ENCODE data around the gene SPDL1. TPM values are rescaled to one million over a fixed set of nuclear protein-coding genes. Genes with fewer than 3 reads are reported as not detected.
"Not testable (repeated sequence)": the region's sequence is repeated elsewhere in the genome, so short reads cannot be mapped to it uniquely, and the experiment has no call there.

SPDL1 gene
- total RNA-seq, 1 donor from 2014 or later = 7.0 TPM

DNA sequence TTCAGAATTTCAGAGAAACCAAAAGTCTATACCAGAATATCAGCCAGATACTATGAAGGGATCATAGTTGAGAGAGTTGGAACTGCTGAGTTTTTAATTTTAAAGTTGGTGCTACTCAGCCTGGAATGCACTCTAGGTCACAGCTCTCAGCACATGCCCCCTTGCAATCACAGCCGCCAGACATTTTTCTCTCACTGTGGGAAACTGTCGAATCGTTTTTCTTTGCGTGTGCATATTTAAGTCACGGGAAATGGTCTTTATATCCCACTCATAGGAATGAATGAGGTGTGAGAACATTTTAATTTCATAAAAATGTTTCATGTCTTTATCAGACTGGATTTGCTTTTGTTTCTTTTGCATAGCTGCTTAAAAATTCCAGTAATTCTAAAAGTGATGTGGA is 12.2 kb upstream of the SPDL1 start:
- no peak for DNase-seq (ENCODE audit: low spot score)

DNA sequence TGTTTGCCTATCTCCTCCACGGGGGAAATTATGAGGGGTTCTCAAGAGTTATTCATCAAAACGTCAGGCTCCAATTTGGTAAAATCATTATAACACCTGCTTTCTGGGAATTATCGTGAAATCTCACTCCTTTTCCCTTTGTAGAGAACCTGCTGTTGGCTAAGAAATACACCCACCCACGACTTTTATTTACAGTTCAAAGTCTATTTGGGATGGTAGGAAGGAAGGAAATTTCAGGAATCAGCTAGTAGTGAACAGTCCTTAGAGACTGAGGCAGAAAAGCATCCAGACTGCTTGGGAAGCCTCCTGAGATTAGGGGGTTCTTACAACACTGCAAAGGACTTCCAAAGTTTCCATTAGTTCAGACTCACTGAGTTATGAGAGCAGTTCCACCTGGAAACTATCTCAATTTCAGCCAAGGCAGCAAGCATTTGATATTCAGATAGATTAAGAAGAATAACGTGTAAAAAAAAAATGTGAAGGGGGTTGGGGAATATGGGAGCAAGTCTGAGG is 9.4 kb upstream of the SPDL1 start:
- DNase-seq (ENCODE audit: low spot score) = no peak

DNA sequence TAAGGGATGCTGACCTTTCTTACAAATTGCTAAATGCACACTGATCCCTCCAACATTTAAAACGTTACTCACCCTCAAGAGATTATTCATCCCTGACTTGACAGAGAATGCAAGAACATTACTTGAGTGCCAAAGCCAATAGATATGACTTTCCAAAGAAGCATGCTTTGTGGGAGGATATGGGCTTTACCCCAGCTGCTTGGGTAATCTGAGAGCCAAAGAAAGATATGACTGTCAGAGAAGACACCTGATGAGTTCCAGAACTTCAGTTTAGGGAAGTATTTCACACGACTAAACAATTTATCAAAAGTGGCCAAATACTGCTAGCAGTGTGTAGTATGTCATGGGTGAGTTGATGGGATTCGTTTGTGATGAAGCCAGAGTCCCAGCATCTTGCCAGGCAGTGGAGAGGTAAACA is 7.4 kb upstream of the SPDL1 start:
- no peak for DNase-seq (ENCODE audit: low spot score)

DNA sequence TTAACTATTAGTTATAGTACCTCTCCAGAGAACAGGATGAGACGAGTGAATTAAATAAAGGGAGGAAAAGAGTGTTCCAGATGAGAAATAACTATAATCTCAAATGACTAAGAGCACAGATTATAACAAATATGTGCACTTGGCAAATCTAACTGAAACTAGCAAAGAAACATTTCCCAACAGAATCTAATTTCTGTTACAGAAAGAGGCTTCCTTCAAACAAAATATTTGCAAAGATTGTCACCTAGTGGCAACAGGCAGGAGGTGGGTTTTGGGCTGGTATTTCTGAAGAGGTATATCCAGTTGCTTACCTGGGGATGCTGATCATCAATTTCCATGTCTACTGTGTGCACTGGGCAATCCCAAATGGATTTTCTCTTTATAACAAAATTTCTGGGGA is 5.6 kb upstream of the SPDL1 start:
- DNase-seq (ENCODE audit: low spot score) = no peak

DNA sequence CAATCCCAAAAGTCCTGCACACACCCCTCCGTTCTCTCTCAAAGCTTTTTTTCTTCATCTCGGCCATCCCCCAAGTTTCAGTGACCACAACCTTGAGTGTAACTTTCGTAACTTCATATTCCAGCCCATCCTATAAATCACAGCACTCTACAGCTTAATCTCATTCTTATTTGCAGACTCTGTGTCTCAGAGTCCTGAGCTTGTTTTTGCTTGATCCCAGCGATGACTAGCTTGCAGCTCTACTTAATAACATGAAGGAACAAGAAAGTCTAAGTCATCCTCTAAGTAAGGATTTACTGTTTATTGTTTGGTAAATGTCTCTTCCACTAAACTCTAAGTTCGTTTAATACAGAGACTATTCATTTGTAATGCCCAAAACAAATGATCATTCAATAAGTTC is 2.6 kb upstream of the SPDL1 start:
- DNase-seq (ENCODE audit: low spot score) = no peak

DNA sequence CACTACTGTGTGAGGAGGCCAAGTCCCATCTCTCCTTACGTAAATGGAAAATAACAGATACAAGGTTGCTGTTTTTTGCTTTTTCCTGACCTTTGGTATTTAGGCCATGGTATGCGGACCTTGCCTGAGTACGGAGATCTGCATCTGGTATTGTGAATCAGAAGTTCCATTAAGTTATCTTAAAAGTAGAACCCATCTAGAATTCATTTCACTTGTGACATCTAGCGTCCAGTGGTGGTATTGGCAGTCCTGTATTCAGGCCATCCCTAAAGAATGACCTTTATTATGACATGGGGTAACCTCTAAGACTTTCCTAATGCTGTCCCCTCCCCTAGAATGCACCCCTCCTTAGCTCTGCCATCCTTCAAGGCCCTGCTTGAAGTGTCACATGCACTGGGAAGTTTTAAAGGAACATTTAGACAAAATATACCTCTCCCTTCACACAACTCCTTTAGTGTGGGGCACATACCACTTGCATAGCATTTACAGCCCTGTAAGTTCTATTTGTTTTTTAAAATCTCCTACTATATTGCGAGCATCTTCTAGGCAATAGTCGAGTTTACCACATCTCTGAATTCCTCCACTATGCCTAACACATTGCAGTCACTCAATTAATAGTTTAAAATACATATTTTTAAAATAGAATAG is 1.9 kb upstream of the SPDL1 start:
- DNase-seq (ENCODE audit: low spot score) = no peak

DNA sequence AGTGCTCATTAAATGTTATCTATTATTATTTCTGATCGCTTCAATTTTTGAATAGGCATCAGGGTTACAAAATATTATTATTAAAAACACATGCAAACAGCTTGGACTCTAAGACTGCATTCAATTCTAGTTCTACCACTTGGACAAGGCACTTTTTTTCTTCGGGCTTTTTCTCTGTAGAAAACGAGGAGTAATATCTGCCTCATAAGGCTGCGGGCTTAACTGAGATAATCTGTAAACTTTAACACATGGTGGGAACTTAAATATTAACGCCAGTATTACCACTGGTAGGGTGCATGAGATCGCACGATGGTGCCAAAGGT is 511 bp upstream of the SPDL1 start:
- DNase-seq (ENCODE audit: low spot score) = no peak

DNA sequence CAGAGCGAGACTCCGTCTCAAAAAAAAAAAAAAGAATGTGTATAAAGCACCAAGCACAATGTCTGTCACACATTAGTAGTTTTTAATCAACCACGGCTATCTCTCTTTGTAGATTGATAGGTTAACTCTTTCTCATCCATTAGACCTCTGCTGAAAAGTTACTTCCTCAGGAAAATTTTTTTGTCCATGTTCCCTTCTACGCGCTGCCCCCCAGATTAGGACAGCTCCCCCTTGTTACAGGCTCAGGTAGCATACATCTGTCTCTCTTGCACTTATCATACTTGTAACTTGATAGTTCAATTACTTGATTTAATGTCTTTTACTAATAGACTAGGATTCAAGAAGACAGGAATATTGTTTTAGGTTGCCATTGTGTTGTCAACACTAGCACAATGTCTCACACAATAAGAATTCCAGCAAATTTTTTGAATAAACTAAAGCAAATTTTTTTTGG is 1.5 kb downstream of the SPDL1 start:
- no peak for DNase-seq (ENCODE audit: low spot score)

DNA sequence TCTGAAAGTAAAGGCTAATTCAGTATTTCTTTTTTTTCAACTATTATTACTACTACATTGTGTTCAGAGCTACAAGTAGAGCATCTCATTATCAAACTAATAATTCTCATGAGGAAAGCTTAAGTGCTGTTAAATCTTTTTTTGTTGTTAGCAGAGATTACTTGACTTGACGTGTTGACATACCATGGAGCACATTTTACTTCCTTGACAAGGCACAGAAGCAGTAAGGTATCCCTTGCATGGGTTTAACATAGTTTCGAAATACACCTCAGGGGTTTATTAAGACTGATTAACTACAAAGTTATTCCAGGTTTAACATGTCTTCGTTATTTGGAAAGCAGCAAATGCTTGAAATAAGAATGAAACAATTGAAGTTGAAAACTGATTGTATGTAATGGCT is 7.0 kb downstream of the SPDL1 start:
- DNase-seq (ENCODE audit: low spot score) = no peak

DNA sequence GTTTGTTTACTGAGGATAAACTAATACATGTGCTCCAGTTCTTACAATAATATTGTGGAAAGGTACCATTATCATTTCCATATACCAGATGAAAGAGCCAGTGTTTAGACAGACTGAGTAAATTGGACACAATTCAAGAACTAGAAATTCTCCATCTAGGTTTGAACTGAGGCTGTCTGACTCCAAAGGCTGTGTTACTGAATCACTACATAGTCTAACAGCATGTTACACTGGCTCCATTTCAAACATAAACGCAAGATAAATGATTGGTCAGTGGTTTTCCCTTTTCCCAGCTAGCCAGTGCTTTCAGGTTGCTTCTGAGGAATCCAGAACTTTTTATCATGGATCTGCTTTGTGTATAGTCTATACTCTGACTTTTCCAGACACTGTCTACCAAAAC is 8.1 kb downstream of the SPDL1 start:
- DNase-seq (ENCODE audit: low spot score) = no peak

DNA sequence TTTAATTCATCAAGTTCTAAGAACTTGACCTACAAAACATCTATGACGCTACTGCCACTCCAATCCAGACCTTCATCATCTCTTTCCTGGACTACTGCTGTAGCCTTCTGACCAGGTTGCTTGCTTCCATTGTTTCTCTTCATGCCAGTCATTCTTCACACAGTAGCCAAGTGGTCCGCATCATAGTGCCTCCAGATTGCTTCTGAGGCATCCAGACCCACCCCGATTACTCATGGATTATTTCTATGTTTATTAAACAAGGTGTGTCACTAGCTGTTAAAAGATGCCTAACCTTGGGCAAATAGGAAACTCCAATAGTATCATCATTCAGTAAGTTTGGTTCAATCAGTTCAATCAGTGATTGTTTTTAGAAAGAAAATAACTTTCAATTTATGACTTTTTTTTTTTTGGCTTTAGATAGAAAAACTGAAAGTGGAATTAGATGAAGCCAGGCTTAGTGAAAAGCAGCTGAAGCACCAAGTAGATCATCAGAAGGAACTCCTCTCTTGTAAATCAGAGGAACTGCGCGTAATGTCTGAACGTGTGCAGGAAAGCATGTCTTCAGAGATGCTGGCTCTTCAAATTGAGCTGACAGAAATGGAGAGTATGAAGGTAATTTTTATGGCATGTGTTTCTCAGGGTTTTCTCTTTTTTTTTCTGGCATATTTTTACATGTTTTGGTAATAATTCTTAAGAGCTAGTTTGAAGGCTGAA is 9.5 kb downstream of the SPDL1 start:
- DNase-seq (ENCODE audit: low spot score) = no peak

DNA sequence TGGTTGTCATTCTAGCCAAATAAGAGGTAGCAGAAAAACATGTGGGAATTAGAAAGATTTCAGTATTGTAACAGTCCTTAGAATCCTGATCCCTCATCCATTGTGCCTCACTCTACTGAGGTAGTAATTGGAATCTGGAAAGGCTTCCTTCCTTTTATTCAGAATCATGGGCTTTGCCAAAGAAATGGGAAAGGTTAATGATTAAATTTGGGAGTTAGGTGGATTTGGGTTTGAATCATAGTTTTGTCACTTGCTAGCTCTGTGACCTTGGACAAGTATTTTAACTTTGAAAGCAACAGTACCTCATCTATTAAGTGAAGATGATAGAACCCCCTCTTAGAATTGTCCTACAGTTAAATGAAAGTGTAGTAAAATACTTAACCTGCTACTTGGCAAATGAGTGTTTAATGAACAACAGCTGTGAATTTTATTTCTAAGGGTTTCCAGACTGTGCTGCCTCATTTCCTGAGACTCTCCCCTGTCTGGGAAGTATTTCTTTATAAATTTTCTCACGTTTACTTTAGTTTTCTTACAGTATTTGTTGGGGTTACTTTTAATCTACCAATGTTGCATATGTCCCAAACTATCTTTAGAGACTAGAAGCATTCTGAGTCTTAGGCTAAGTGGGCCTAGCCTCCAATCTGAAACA is 11.7 kb downstream of the SPDL1 start:
- DNase-seq (ENCODE audit: low spot score) = no peak

DNA sequence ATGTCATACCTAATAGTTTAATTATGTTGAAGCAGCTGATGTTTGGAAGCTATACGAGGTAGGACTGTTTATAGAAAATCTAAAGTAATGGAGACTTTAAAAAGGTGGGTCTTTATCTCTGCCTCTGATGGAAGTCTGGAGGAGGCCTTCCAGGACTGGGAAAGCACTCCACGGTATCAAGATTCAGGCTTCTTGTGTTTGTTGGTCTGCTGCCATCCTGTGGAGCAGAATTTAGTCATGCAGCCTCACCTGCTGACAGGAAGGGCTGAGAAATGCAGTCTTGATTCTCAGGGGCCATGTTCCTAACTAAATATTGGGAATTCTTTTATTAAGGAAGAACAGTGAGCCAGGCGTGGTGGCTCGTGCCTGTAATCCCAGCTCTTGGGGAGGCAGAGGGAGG is 15.9 kb downstream of the SPDL1 start:
- no peak for DNase-seq (ENCODE audit: low spot score)

DNA sequence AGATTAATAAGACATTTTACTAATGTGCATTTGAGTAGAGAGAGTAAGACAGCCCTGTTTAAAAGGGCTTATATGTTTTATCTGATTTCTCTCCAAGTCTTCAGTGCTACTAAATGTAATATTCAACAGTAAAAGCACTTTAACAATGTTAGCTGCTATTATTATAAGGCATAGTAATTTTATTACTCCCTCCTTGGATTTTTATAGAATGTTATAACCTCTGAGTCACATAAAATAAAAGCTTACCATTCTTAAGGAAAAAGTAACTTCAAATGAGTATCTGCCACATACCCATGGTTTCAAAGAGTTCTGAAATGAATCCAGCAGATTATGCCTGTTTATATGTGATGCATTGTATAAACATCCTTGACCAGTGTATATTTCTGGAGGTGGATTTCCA is 19.0 kb downstream of the SPDL1 start:
- DNase-seq (ENCODE audit: low spot score) = no peak

DNA sequence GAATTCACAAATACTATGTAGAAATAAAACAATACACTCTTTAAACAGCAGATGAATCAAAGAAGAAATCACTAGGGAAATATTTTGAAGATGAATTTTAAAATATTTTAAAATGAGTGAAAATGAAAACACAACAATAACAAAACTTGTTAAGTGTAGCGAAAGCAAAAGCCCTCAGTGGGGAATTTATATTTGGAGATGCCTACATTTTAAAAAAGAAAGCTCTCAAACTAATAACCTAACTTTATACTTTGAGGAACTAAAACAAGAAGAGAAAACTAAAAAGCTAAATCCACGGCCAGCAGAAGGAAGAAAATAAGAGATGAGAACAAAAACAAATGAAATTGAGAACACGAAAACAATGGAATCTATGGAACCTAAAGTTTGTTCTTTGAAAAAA is 22.7 kb downstream of the SPDL1 start:
- DNase-seq (ENCODE audit: low spot score) = no peak

DNA sequence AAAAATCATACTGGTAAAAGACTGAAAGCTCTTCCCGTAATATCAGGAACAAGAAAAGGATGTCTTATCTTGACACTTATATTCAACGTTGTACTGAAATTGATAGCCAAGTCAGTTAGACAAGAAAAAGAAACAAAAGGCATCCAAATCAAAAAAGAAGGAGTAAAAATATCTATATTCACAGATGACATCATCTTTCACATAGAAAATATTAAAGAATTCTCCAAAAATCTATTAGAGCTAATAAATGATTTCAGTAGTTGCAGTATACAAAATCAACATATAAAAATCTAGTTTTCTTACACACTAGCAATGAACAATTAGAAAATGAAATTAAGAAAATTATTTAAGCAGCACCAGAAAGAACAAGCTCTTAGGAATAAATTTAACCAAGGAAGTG is 24.3 kb downstream of the SPDL1 start:
- DNase-seq (ENCODE audit: low spot score) = no peak

DNA sequence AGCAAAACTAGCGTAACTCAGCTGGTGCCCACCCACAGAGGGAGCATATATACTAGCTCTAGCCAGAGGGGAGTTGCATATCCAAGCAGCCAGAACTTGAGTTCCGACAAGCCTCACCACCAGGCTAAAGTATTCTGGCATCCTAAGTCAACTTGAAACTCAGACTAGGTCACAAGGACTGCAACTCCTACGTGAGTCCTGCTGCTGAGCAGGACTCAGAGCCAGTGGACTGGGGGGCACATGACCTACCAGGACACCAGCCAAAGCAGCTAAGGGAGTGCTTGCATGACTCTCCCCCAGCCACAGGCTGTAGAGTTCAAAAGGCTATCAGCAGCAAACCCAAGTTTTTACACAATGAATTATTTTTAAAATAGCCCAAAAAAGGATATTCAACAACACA is 26.1 kb downstream of the SPDL1 start:
- DNase-seq (ENCODE audit: low spot score) = no peak

DNA sequence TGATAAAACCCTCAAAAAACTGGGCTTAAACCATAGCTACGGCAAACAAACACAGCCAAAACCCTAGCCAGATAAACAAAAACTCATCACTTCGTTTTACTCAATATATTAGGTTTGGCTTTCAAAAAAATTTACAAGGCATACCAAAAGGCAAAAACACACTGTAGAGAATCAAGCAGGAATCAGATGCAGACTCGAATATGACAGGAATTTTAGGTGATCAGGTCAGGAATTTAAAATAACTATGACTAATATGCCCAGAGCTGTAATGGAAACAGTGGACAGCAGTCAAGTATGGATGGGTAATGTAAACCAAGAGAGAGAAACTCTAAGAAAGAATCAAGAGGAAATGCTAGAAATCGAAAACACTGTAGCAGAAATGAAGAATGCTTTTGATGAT is 27.0 kb downstream of the SPDL1 start:
- DNase-seq (ENCODE audit: low spot score) = no peak

DNA sequence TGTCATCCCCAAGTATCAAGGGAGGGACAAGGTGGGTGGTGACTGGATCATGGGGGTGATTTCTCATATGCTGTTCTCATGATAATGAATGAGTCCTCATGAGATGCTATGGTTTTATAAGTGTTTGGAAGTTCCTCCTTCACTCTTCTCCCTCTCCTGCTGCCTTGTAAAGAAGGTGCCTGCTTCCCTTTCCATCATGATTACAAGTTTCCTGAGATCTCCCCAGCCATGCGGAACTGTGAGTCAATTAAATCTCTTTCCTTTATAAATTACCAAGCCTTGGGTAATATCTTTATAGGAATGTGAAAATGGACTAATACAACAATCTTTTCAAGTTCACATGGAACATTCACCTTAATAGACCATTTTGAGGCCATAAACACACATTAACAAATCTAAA is 32.0 kb downstream of the SPDL1 start:
- no peak for DNase-seq (ENCODE audit: low spot score)

DNA sequence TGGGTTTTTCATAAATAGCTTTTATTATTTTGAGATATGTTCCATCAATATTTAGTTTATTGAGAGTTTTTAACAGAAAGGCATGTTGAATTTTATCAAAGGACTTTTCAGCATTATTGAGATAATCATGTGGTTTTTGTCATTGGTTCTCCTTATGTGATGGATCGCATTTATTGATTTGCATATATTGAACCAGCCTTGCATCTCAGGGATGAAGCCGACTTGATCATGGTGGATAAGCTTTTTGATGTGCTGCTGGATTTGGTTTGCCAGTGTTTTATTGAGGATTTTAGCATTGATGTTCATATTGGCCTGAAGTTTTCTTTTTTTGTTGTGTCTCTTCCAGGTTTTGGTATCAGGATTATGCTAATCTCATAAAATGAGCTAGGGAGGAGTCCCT is 40.7 kb downstream of the SPDL1 start:
- DNase-seq (ENCODE audit: low spot score) = not testable (repeated sequence)

DNA sequence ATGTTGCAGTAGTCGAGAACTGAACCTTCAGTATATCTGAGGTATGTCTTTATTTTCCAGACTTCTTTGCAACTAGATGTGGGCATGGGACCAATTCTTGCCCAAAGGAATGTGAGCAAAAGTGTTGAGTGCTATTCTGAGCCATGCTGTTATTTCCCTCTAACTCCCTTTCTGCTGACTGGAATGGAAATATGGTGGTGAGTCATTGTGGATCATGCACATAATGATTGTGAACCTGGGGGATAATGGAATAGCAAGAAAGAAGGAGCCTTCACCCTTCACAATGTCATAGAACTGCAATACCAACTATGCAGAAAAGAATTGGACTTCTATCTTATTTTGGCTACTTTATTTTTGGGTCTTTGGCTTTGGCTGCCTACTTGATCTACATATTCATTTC is 43.2 kb downstream of the SPDL1 start:
- DNase-seq (ENCODE audit: low spot score) = no peak

DNA sequence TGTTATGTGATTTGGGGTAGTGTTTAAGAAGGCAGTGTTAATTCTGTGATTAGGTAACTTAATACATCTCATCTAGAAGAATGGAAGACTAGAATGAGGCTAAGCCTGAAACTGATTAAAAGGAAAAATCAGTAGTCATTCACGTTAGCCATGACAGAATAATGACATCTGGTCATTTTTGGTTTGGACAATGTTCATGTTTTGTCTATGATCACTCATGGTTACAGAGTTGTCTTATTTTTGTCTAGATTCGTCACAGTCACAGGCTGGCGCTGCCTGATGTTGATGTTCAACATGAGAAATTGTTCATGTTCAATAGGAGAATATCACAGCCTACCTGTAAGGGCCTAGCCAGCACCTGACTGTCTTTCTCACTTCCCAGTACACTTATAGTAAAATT is 44.0 kb downstream of the SPDL1 start:
- no peak for DNase-seq (ENCODE audit: low spot score)

DNA sequence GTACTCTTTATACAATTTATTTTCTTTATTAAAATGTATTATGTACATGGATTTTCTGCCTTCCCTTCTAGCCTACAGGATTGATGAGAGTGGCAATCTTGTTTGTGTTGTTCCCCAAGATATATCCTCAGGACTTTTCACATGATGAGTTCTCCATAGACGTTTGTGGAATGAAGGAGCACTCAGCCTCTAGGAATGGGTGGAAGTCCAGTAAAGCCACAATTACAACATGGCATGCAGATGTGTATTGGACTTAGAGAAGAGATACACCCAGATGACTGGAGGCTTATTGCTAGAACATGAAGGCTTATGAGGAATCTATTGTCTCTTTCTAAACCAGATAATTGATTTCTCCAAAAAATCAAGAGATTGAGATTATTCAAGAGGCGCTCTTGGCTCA is 45.3 kb downstream of the SPDL1 start:
- no peak for DNase-seq (ENCODE audit: low spot score)

Data from mesenteric fat pad (tissue), 1 donor.